ENCODE results near the gene STX4.

Gene STX4, protein sequence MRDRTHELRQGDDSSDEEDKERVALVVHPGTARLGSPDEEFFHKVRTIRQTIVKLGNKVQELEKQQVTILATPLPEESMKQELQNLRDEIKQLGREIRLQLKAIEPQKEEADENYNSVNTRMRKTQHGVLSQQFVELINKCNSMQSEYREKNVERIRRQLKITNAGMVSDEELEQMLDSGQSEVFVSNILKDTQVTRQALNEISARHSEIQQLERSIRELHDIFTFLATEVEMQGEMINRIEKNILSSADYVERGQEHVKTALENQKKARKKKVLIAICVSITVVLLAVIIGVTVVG

DNA sequence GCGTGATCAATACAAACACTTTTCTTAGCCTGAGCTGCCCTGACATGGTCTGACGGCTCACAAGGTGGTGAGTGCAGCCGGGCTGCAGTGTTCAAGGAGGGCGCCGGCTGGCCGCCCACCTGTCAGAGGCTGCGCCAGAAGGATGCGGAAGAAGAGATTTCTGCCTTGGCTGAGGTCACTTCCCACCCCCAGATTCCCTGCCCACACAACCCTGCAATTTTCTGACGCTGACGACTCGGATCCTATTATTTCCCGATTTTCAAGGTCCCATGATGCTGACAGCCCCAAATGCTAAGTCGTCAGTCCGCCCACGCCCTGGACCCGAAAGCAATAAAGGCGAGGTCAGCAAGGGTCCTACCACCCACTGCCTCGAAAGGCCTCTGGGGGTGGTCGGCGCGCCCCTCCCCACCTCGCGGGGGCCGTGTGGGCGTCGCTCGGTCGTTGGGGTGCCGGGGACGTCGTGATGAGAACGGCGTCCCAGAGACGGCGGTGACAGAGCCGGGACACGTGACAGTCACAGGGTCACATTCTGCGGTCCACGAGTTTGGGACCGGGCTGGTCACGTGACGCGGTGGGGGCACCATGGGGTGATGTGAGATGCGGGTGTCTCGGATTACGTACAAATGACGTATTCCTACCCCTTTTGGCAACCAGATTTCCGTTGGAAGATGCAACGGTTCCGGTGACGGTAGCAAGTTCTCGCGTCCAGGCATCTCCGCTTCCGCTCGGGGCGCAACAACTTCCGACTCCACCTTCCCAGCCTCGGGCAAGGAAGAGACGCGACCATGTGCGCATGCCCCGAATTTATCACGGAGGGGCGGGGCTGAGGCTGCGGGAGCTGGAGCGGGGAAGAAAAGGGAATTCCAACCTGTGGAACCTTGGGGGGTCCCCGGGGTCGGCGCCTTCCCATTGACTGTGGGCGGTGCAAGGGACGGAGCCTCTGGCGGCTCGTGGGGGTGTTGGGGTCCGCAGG is at the start of gene STX4:
Gene STX4, plus strand, starts transcription at position 823 of the 973 bp plus-strand sequence. CDS start 248 bp downstream, outside the sequence.
- DNase-seq: peak; percentile 98

DNA sequence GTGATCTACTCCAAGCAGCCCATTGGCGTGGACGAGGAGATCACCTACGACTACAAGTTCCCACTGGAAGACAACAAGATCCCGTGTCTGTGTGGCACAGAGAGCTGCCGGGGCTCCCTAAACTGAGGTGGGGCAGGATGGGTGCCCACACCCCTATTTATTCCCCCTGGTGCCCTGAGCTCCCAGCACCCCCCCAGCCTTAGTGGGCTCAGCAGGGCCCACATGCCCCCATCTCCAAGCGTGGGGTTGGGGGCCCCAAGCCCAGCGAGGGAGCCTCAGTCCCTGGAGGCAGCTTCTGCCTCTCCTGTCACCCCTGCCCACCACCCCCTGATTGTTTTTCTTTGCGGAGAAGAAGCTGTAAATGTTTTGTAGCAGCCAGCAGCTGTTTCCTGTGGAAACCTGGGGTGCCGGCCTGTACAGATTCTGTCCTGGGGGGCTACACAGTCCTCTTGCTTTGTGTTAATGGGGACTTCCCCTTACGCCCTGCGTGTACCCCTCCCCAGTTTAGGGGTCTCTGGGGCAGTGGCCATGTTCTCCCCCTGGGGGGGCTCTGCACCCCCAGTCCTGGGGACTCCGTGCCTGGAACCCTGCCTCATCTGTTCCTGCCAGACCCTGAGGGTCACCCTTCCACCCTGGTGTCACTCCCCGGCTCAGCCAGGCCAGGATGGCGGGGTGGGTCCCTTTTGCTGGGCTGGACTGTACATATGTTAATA is 49.3 kb upstream of the STX4 start:
- no peak for DNase-seq

DNA sequence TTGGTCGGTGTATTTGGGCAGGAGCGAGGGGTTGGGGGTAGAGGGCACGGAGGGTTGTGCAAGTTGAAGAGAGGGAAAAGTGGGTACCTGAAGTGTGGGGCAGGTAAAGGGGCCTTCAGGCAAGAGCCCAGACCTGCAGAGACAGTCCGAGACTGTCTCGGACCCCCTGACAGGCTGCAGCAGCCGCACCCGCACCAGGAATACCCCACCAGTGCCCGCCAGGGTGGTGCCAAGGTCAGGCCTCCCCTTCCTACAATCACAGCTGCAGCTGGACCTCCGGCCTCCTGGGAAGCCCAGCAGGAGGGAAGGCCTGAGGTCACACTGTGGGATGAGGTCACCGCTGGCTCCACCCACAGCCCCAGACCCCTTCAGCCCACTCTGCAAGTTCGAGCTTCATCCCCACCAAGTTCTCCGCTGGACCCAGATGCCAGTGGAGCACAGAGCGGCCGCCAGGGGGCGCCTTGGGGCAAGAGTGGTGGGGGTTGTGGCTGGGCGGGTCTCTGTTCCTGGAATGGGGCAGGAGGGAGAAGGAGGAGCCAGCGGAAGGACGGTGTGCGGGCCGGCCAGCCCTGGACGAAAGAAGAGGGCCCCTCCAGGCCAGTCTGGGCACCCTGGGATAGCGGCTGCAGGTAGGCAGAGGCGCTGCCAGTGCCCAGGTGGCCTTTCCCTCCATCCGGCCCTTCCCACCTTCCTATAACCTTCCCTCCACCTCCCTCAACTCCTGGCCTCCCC is 48.5 kb upstream of the STX4 start, which contains the start of gene HSD3B7:
Gene HSD3B7, plus strand, starts transcription at position 539 of the 732 bp plus-strand sequence. CDS start 452 bp downstream, outside the sequence.
- peak; percentile 89 for DNase-seq

DNA sequence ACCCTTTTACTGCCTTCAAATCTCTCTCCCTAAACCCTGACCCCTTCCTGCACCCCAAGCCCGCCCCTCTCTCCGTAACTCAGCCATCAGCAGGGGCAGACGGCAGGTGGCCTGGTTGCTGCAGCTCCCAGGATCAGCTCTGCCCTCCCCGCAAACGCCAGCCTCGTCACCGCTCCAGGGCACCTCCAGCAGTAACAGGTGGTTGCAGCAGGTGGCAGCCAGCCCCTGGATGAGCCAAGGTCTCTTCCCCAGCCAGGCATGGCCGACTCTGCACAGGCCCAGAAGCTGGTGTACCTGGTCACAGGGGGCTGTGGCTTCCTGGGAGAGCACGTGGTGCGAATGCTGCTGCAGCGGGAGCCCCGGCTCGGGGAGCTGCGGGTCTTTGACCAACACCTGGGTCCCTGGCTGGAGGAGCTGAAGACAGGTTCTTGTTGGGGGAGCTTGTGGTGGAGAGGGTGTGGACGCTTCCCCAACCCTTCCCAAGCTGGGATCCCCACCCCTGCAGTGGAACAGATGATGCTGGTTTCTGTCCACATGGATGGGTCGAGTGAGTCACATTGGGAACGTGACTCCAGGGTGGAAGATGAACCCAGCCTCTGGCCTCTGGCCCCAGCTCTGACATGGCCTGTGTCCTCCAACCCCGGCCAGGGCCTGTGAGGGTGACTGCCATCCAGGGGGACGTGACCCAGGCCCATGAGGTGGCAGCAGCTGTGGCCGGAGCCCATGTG is 47.8 kb upstream of the STX4 start:
- no peak for DNase-seq

DNA sequence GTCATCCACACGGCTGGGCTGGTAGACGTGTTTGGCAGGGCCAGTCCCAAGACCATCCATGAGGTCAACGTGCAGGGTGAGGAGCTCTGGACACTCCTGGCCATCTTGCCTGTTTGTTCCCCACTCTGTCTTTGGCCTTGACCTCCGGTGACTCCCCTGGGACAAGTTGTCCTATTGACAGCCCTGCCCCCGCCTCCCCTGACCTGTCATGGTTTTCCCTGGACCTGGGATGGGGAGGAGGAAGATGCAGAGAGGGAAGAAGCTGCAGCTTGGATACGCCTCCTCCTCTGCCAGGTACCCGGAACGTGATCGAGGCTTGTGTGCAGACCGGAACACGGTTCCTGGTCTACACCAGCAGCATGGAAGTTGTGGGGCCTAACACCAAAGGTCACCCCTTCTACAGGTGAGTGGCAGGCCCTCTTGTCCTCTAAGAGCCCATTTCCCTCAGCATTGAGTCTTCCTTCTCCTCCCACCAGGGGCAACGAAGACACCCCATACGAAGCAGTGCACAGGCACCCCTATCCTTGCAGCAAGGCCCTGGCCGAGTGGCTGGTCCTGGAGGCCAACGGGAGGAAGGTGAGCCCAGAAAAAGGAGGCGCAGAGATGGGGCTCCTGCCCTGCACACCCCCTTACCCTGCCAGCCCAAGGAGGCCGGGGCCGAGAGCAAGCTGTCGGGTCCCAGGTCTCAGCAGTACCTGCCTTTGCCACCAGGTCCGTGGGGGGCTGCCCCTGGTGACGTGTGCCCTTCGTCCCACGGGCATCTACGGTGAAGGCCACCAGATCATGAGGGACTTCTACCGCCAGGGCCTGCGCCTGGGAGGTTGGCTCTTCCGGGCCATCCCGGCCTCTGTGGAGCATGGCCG is 47.0 kb upstream of the STX4 start:
- DNase-seq: no peak

DNA sequence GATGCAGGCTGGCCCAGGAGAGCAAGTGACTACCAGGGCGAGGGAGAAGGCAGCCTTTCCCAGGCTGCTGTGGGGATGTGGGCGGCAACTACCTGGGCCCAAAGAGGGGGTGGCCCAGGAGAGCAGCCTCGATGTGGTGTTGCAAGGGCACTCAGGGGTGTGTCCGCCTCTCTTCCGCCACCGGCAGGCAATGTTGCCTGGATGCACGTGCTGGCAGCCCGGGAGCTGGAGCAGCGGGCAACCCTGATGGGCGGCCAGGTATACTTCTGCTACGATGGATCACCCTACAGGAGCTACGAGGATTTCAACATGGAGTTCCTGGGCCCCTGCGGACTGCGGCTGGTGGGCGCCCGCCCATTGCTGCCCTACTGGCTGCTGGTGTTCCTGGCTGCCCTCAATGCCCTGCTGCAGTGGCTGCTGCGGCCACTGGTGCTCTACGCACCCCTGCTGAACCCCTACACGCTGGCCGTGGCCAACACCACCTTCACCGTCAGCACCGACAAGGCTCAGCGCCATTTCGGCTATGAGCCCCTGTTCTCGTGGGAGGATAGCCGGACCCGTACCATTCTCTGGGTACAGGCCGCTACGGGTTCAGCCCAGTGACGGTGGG is 45.7 kb upstream of the STX4 start:
- no peak for DNase-seq

DNA sequence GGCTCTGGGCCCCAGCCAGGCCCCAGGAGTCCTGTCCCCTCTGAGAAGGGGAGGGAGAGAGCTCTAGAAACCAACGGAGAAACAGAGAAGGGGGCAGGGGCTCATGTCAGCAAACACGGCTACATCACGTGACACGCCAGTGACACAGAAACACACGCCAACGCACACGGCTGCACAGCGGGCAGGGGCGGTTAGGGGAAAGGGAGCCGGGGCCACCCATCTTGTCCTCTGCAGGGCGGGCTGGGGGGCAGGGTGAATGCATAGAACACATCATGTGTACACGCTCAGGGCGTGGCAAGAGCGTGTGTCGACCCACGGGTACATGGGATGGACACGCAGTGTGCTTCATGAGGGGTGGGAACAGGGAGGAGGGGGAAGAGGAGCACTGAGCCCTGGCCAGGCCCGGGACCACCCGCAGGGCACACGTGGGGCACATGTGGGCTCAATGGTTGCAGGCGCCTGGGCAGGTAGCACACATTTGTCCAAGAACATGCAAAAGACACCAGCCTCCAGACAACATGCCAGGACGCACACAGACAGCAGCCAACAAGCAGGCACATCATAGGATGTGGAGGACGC is 43.8 kb upstream of the STX4 start:
- DNase-seq: no peak

DNA sequence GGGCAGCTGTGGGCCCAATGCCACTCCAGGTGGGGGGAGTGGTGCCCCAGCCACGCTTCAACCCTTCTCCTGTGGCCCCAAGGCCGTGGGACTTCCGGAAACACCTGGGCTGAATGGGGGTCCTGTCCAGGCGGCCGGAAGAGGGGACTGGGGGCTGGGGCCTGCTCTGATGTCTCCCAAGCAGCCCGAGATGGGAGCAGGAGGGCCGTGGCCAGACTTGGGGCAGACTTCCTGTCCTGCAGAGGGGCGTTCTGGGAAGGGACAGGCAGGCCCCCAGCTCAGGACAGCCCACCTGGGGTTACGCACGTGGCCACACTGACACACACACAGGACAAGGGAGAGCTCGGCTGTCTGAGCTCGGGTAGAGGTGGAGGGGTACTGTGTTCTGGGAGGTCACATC is 43.3 kb upstream of the STX4 start:
- DNase-seq: no peak

DNA sequence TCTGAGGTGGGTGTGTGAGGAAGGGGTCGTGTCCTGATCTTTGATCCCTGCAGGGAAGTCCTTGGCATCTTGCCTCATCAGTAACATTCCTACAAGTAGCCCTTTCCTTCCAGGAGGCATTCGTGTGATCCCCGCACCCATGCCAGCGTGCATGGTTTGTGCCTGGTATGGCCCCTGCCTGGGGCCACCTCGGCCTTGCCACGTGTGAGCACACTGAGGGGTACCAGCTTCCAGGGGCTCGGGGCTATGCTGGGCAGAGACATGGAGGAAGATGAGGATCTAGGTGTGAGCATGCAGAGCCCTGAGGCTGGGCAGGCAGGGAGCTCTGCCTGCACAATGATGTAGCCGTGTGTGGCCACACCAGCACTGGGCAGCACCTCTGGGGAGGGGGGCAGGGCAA is 42.3 kb upstream of the STX4 start:
- no peak for DNase-seq

DNA sequence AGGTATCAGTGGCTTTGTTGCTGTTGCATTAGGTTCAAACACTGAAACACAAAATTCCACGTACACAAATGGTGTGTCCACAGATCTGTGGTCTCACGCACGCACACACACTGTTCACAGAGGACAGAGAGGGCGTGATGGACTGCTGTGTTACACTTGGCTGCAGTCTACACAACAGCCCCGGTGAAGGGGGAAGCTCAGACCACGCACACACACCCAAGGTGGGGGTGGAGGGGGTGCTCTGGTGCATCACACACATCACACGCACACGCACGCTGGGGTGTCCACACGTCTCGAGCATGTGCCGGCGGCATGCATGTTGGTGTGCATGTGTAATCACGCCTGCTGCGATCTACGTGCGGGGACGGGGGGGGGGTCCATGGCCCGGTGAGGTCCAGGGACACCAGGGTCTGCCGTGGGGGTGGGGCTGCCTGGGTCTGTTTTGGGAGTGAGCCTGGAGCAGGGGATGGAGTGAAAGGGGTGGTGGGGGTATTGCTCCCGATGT is 41.0 kb upstream of the STX4 start:
- DNase-seq: no peak

DNA sequence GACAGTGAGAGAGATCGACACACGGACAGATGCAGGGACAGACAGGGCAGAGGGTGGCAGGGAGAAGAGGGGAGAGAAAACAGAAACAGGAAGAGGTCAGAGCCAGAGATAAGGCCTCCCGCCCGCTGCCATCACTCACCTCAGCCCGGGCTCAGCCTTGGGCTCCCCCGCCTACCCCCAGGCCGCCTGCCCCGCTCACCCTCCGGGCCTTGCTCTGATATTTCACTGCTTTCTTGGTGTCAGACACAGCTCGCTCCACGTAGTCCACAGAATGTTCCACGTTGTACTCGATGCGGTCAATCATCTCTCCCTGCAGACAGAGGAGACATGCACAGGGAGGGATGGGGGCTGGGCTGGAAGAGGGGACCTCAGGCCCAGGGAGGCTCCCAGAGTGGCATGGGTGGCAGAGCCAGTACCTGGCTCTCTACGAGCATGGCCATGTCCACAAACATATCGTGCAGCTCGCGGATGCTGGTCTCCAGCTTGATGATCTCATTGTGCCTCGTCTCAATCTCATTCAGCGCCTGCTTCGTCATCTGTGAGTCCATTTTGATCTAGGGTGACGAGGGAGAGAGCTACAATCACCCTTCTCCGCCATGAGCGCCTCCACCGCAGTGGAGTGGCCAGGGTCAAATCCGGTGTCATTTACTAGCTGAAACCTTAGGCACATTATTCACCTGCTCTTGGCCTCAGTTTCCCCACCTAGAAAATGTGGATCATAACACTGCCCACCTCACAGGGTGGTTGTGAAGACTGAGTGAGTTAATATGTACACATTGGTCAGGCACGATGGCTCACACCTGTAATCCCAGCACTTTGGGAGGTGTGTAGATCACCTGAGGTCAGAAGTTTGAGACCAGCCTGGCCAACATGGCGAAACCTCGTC is 40.2 kb upstream of the STX4 start:
- DNase-seq: no peak

DNA sequence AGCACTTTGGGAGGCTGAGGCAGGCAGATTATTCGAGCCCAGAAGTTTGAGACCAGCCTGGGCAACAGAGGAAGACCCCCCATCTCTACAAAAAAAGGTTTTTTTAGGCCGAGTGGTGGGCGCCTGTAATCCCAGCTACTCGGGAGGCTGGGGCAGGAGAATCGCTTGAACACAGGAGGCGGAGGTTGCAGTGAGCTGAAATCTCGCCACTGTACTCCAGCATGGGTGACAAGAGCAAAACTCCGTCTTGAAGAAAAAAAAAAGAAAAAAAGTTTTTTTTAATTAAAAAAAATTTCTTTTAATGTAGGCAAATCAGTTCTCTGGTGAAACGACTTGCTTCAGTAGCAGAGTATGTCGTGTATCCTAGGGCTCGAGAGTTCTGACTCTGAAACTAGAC is 37.4 kb upstream of the STX4 start:
- no peak for DNase-seq

DNA sequence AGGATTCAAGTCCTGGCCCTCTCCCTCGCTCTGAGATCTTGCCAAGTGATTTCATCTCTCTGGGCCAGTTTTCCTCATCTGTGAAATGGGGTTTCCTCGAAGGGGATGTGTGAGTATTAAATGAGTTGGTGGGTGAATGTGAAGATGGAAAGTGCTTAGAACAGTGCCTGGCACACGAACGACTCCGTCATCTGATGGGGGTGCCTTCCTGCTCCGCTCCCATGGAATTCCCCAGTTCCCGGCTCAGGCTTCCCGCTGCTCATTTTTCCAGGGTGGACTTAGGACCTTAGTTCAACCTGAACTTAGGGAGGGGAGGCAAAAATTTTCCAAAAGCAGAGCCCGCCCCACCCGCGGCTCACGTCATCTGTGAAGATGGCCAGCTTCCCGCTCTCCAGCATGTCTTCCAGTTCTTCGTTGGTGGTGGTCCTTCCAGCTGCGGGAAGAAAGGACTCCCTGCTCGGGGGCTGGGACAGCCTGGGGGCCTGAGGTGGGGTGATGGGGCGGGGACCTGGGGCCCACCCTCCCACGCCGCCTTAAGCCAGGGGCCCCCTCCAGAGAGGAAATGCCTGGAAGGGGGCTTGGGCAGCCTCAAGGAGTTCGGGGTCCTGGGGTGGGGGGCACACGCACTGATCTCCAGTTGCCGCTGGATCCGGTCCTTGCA is 36.9 kb upstream of the STX4 start:
- DNase-seq: no peak

DNA sequence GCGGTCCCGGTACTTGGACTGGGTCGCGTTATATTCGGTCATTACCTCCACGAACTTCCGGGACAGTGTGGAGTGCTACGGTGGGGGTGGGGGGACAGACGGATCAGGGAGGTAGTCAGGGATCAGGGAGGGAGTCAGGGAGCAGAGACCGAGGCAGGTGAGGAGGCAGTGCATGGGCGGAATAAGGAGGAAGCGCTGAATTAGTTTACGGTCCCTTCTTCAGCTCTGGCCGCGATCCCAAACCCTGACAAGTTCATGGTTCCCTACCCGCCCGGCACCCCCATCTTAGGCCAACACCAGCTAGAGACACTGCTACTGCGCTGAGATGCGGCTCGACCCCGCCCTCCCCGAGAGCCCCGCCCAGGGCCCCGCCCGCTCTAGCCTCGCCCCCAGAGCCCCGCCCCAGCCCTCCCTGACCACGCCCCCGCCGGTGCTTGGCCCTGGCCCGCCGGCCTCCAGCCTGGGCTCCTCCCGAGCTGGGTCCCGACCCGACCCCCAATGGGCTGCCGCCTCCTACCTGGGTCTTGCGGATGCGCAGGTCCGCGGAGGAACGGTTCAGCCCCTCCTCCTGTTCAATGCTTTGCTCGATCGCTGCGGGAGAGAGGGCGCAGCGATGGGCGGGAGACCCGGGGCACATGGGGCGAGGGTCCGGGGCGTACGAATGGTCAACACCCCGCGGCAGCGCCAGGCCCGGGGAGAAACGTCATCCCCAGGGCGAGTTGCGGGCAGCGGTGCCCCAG is 36.2 kb upstream of the STX4 start:
- DNase-seq: peak; percentile 90

DNA sequence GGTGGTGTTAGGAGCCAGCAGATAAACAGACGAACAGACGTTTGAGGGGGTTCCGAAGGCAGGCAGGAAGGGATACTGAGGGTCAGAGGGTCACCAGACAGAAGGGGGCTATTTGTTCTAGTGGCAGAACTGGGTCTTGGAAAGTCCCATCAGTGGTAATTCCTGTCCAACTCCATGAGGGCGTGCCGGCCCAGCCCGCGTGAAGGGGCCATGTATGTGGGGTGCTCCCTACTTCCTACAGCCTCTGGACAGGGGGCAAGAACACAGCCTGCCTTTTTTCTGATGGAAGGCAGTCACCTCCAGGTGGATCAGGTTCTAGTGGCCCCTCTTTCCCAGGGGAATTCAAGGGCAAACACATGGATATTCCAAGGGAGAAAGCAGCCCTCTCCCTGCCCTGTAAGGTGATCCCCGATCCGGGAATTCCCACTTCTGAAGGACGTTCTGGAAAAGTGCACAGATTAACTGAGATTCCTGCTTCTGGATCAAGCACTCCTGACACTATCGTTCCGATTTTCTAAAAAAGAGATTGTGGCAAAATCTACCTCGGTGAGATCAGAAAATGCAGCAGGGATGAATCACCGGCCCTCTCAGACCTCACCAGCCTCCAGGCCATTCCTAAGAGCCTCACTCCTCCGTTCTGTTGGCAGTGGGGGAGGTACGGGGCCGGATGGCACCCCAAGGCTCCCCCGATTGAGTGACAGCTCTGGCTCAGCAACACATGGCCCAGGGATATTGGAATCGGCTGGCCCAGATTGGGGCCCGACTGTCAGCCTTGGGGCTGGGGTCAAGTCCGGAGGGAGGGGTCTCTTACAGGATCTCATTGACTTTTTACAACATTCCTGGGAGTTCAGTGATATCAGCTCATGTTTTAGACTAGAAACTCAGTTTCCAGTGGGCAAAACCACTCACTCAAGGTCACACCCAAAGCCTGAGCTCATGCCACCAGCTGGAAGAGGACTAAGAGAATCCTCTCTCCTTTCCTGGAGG is 35.3 kb upstream of the STX4 start:
- DNase-seq: no peak

Data from CD4-positive, alpha-beta T cell treated with Interleukin-17A for 4 hours (primary cell).